HG02870 (cell line): ENCODE results near the gene CHTOP.
"Not testable (repeated sequence)": the region's sequence is repeated elsewhere in the genome, so short reads cannot be mapped to it uniquely, and the experiment has no call there.

Experiments used
- ATAC-seq: cut with Tn5 transposase; IDR thresholded peaks from one replicate; pipeline ENCODE4 v1.9.1; 2021; ENCODE audit warnings: mild to moderate bottlenecking, moderate library complexity; ENCODE audit not compliant: unreplicated experiment

Gene CHTOP

GRCh38 chr1:153631047-153632022 is 2.5 kb upstream of the CHTOP start:
- no peak for ATAC-seq

GRCh38 chr1:153633161-153633753 is 609 bp upstream of the CHTOP start:
- ATAC-seq: no peak

- no peak for ATAC-seq
Observed at GRCh38 chr1:153635872-153636271, 2.0 kb downstream of the CHTOP start.

- no peak for ATAC-seq
Observed at GRCh38 chr1:153636312-153636711, 2.4 kb downstream of the CHTOP start.

- ATAC-seq: no peak
Observed at GRCh38 chr1:153638261-153638660, 4.4 kb downstream of the CHTOP start.

- ATAC-seq: no peak
Observed at GRCh38 chr1:153639280-153639679, 5.4 kb downstream of the CHTOP start.

GRCh38 chr1:153640213-153640612 is 6.3 kb downstream of the CHTOP start:
- not testable (repeated sequence) for ATAC-seq

- no peak for ATAC-seq
Observed at GRCh38 chr1:153640861-153641260, 7.0 kb downstream of the CHTOP start.

GRCh38 chr1:153642161-153642560 is 8.3 kb downstream of the CHTOP start:
- ATAC-seq: no peak

GRCh38 chr1:153643100-153643499 is 9.2 kb downstream of the CHTOP start:
- no peak for ATAC-seq

- no peak for ATAC-seq
Observed at GRCh38 chr1:153643816-153644215, 9.9 kb downstream of the CHTOP start.

- no peak for ATAC-seq
Observed at GRCh38 chr1:153646672-153647345, 12.9 kb downstream of the CHTOP start.

GRCh38 chr1:153647346-153647714 is 13.5 kb downstream of the CHTOP start:
- ATAC-seq: no peak

- no peak for ATAC-seq
Observed at GRCh38 chr1:153648000-153648643, 14.3 kb downstream of the CHTOP start.

- ATAC-seq: no peak
Observed at GRCh38 chr1:153649137-153649862, 15.4 kb downstream of the CHTOP start.

- no peak for ATAC-seq
Observed at GRCh38 chr1:153649863-153650235, 16.0 kb downstream of the CHTOP start.

- no peak for ATAC-seq
Observed at GRCh38 chr1:153651771-153652170, 17.9 kb downstream of the CHTOP start.

- no peak for ATAC-seq
Observed at GRCh38 chr1:153652805-153653500, 19.1 kb downstream of the CHTOP start.

- ATAC-seq: no peak
Observed at GRCh38 chr1:153655333-153655732, 21.5 kb downstream of the CHTOP start.
